ENCODE results near the gene BIK. TPM values are rescaled to one million over a fixed set of nuclear protein-coding genes. Genes with fewer than 3 reads are reported as not detected.

Gene BIK
- polyA plus RNA-seq, 3 donors, result 0.60 to 1.1 (median 0.94) TPM

DNA sequence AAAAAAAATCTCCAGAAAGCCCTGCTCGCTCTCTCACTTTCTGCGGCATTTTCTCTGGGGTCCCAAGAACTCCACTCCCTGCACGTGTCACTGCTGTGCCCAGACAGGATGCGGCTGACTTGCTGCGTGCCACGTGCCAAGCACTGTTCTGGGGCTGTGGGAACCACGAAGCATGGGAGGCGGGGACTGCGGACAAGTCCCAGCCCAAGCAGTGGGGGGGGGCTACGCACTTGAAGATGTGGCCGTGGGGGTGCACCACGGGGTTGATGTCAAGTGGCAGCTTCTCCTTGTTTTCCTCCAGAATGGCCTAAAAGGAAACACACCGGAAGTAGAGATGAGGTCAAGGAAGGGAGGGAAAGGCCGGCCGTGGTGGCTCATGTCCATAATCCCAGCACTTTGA, 65.5 kb downstream of the BIK start:
- no peak for DNase-seq (ENCODE audit: low read depth in 3 of 3, low spot score in 2 of 3)

DNA sequence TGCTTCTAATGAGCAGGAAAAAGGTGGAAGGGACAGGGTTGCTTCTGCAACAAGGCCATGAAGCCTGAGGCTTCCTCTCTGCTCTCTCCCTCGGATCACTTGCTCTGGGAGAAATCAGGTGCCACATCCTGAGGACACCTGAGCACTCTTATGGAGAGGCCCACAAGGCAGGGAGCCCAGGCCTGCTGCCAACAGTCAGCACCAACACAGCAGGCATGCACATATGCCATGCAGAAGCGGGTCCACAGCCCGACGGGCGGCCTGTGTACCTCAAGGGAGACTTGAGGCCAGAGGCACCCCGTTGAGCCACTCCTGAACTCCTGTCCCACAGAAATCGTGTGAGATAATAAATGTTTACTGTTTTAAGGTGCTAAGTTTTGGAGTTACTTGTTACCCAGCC, 66.9 kb downstream of the BIK start:
- DNase-seq (ENCODE audit: low read depth in 3 of 3, low spot score in 2 of 3), result no peak

Other genes with a start within 250 kb of the BIK start
- gene PACSIN2, start 95.6 kb upstream of the BIK start, polyA plus RNA-seq (ENCODE audit: insufficient read length in 3 of 3), result 10 to 100 TPM; 63.9 to 71.0 (median 69.7) TPM
- 10 to 100 TPM; 21.2 to 24.2 (median 22.9) TPM for gene TTLL1, start 21.4 kb upstream of the BIK start, polyA plus RNA-seq (ENCODE audit: insufficient read length in 3 of 3)
- gene MCAT, start 32.6 kb downstream of the BIK start, polyA plus RNA-seq (ENCODE audit: insufficient read length in 3 of 3), result 10 to 100 TPM; 16.4 to 20.9 (median 19.9) TPM
- gene TSPO, start 40.8 kb downstream of the BIK start, polyA plus RNA-seq (ENCODE audit: insufficient read length in 3 of 3), result 10 to 100 TPM; 14.3 to 21.4 (median 16.9) TPM
- 10 to 100 TPM; 18.9 to 27.3 (median 24.1) TPM for gene TTLL12, start 76.4 kb downstream of the BIK start, polyA plus RNA-seq (ENCODE audit: insufficient read length in 3 of 3)
- 1 to 10 TPM; 6.6 to 8.1 (median 7.0) TPM for gene SCUBE1, start 232.6 kb downstream of the BIK start, polyA plus RNA-seq (ENCODE audit: insufficient read length in 3 of 3)